ENCODE results near the gene ZSWIM4.
A peak's percentile ranks its signal among the peaks of the same experiment; 100 is the strongest.

ZSWIM4 gene

DNA sequence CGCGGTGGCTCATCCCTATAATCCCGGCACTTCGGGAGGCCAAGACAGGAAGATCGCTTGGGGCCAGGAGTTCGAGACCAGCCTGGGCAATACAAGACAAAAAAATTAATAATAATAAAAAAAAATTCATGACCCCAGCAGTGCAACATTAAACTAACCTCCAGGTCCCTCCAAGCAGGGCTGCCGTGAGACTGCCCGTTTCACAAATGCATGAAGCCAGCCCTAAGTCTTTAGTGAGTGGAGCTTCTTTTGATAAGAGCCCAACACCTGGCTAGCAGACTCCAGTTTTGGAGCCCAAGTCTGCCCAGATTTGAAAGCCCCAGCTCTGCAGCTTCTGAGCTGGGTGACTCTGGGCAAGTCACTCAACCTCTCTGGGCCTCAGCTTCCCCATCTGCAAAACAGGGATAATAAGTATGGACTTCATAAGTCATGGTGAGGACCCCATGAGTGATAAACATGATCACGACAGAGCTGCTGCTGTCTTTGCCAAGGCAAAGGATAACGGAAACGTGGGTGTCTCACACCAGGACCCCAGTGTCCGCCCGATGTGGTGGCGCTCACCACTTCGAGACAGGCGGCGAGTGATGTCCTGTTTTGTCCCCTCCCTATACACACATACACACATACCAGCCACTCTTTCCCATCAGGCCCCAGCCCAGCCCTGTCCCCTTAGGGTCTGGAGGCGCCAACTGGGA, 43.3 kb downstream of the ZSWIM4 start:
- no peak for ATAC-seq
- TF ChIP-seq ESRRG (CRISPR knock-in tag; IDR thresholded peaks at IDR 0.05) (peak; percentile 40; the same call in 1 of the 2 replicates), TSHZ2 (CRISPR knock-in tag; IDR thresholded peaks at IDR 0.05) (no peak), ZFP30 (CRISPR knock-in tag; IDR thresholded peaks at IDR 0.05) (peak; percentile 69; the same call in 1 of the 2 replicates), ZFP3 (CRISPR knock-in tag; IDR thresholded peaks at IDR 0.05) (0 out of 2 replicates have a peak, but pooled peaks have one; percentile 23)

GRCh38 chr19:13839130-13839937, 44.1 kb downstream of the ZSWIM4 start:
- peak; percentile 29 for ATAC-seq
- peak; percentile 64; the same call in 1 of the 2 replicates for TF ChIP-seq CSRNP3 (CRISPR knock-in tag; IDR thresholded peaks at IDR 0.05)
- 0 out of 2 replicates have a peak, but pooled peaks have one; percentile 6 for TF ChIP-seq ZNF565 (CRISPR knock-in tag; conservative IDR thresholded peaks at IDR 0.05; ENCODE audit: low read depth)
- no peak for TF ChIP-seq CSDC2 (CRISPR knock-in tag; IDR thresholded peaks at IDR 0.05)
- TF ChIP-seq TCF4 (CRISPR knock-in tag; IDR thresholded peaks at IDR 0.05; ENCODE audit: borderline replicate concordance) = peak; percentile 85
- TF ChIP-seq PPARA (CRISPR knock-in tag; IDR thresholded peaks at IDR 0.05; ENCODE audit: borderline replicate concordance) = no peak
- no peak for TF ChIP-seq ZFP3 (CRISPR knock-in tag; IDR thresholded peaks at IDR 0.05)
- TF ChIP-seq TOX (CRISPR knock-in tag; IDR thresholded peaks at IDR 0.05; ENCODE audit: borderline replicate concordance) = no peak
- peak; percentile 4; the same call in 1 of the 2 replicates for TF ChIP-seq ZC3H10 (CRISPR knock-in tag; IDR thresholded peaks at IDR 0.05)
- no peak; the same call in 1 of the 2 replicates for TF ChIP-seq ZNF8 (CRISPR knock-in tag; IDR thresholded peaks at IDR 0.05)
- TF ChIP-seq SNAI2 (CRISPR knock-in tag; IDR thresholded peaks at IDR 0.05) = no peak
- TF ChIP-seq ISL1 (CRISPR knock-in tag; IDR thresholded peaks at IDR 0.05) = no peak

DNA sequence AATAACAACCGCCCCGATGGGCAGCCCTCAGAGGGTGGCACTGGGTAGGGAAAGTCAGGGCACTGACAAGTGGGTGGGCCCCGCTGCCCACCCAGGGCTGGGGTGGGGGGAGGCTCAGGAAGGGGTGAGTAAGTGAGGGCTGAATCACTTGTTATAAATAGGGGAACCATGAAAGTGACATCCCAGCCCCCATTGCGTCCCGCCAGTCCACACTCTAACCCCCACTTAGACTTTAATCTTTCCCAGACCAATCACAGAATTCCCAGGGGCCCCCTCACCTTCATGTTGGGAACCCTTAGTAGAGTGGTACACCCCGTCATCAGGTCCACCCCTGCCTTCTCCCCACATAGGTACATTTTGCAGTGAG, 44.7 kb downstream of the ZSWIM4 start:
- peak; percentile 2 for ATAC-seq
- 0 out of 2 replicates have a peak, but pooled peaks have one; percentile 5 for TF ChIP-seq CSRNP3 (CRISPR knock-in tag; IDR thresholded peaks at IDR 0.05)
- TF ChIP-seq CREB5 (CRISPR knock-in tag; IDR thresholded peaks at IDR 0.05; ENCODE audit: low read depth) = peak; percentile 10; the same call in 1 of the 2 replicates
- no peak; the same call in 1 of the 2 replicates for TF ChIP-seq ZC3H10 (CRISPR knock-in tag; IDR thresholded peaks at IDR 0.05)
- no peak for TF ChIP-seq ESRRG (CRISPR knock-in tag; IDR thresholded peaks at IDR 0.05)

GRCh38 chr19:13840305-13841085, 45.3 kb downstream of the ZSWIM4 start:
- peak; percentile 13 for ATAC-seq
- TF ChIP-seq CSRNP3 (CRISPR knock-in tag; IDR thresholded peaks at IDR 0.05) = no peak
- TF ChIP-seq, protein P1, sequence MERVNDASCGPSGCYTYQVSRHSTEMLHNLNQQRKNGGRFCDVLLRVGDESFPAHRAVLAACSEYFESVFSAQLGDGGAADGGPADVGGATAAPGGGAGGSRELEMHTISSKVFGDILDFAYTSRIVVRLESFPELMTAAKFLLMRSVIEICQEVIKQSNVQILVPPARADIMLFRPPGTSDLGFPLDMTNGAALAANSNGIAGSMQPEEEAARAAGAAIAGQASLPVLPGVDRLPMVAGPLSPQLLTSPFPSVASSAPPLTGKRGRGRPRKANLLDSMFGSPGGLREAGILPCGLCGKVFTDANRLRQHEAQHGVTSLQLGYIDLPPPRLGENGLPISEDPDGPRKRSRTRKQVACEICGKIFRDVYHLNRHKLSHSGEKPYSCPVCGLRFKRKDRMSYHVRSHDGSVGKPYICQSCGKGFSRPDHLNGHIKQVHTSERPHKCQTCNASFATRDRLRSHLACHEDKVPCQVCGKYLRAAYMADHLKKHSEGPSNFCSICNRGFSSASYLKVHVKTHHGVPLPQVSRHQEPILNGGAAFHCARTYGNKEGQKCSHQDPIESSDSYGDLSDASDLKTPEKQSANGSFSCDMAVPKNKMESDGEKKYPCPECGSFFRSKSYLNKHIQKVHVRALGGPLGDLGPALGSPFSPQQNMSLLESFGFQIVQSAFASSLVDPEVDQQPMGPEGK (CRISPR knock-in tag; IDR thresholded peaks at IDR 0.05; ENCODE audit: borderline replicate concordance) = 0 out of 2 replicates have a peak, but pooled peaks have one; percentile 34
- no peak for TF ChIP-seq GLIS3 (CRISPR knock-in tag; IDR thresholded peaks at IDR 0.05)
- no peak for TF ChIP-seq ZC3H10 (CRISPR knock-in tag; IDR thresholded peaks at IDR 0.05)
- TF ChIP-seq BACH2 (CRISPR knock-in tag; IDR thresholded peaks at IDR 0.05; ENCODE audit: borderline replicate concordance) = no peak
- no peak for TF ChIP-seq PPARA (CRISPR knock-in tag; IDR thresholded peaks at IDR 0.05; ENCODE audit: borderline replicate concordance)
- TF ChIP-seq, protein P2, sequence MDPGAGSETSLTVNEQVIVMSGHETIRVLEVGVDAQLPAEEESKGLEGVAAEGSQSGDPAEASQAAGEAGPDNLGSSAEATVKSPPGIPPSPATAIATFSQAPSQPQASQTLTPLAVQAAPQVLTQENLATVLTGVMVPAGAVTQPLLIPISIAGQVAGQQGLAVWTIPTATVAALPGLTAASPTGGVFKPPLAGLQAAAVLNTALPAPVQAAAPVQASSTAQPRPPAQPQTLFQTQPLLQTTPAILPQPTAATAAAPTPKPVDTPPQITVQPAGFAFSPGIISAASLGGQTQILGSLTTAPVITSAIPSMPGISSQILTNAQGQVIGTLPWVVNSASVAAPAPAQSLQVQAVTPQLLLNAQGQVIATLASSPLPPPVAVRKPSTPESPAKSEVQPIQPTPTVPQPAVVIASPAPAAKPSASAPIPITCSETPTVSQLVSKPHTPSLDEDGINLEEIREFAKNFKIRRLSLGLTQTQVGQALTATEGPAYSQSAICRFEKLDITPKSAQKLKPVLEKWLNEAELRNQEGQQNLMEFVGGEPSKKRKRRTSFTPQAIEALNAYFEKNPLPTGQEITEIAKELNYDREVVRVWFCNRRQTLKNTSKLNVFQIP (CRISPR knock-in tag; IDR thresholded peaks at IDR 0.05; ENCODE audit: borderline replicate concordance, low read depth) = no peak
- no peak for TF ChIP-seq ZFP30 (CRISPR knock-in tag; IDR thresholded peaks at IDR 0.05)
- TF ChIP-seq ZNF8 (CRISPR knock-in tag; IDR thresholded peaks at IDR 0.05) = no peak
- no peak for TF ChIP-seq OSR1 (CRISPR knock-in tag; IDR thresholded peaks at IDR 0.05)

All from SK-N-SH treated with all-trans-retinoic acid at 6 μM for 48 hours (cell line).